HG03097 (cell line): ENCODE data around the gene RTN4.

Source experiments
- ATAC-seq: cut with Tn5 transposase; IDR thresholded peaks from one replicate; pipeline ENCODE4 v1.9.1; 2021; ENCODE audit not compliant: unreplicated experiment, low FRiP score

The RTN4 gene

DNA sequence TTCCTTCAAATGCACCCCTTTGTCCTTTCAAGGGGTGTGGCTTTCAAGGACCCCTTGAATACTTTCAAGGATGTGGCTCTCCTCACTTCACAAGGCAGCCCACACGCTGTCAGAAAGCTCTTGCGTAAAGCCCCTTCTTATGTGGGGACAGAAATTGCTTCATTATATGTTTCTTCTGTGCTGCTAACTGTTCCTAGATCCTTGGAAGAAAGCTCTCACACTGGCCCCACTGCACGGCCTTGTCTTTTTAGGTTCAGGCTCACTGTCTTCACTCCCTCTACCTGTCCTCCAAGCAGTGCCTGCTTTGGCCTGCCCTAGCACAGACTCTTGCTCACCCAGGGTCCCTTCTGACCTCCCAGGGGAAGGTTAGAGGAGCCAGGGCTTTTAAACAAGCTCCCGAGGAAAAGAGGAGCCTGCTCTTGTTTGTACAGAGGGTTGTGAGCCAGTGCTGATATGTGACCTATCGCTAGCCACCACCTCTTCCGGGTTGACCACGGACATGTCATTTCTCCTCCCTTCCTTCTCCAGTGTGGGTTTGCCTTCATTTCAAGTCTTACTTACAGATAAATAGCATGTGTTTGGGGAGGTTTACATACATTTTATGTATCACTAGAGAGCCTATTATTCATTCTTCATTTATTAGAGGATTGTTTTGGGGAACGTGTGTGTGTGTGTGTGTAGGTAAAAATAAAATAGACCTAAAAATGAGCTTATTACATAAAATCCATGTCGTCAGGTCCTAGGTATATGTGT lies 94.7 kb downstream of the RTN4 start:
- ATAC-seq = no peak

DNA sequence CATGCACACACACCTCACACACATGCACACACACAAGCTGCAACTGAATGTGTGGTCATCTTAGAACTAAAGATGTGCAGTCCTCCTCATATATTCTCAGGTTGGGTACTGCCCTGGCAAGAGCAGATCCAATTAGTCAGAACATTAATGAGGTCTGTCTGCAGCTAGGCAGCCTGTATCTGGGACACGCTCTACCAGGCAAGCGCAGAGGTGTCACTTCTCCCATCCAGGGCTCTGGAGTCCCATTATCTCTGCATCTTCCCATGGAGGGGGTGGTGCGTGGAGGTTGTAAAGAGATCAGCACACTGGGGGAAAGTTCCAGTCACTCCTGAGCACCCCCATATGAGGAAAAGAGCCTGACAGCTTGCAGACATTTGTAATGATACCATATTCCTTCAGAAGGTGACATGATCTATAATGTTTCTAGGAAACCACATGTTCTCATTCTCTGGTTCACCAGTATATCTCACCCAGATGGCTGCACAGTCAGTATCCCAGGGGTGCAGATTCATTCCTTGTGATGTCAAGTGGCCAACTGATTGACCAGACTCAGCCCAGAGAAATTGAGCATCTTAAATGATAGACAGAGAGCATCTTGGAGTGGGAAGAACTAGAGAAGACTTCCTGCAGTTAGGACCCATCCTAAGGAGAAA lies 95.4 kb downstream of the RTN4 start:
- ATAC-seq = no peak

DNA sequence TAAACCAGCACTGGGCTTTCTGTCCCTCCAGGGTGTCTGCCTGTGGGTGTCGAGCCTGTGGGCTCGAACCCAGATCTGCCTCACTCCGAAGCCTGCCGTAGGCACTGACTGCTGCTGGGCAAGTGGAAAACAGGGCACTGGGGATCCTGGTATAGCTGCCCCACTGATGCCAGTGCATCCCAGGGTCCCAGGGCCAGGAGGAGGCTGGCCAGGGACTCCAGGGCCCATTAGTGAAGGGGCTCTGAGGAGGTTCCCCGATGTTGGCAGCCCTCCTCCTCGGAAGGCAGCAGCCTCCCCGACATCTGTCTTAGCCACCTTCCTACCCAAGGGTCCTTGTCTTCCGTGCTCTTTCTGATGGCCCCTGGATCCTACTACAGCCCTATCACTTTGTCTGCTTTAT lies 96.1 kb downstream of the RTN4 start:
- no peak for ATAC-seq

DNA sequence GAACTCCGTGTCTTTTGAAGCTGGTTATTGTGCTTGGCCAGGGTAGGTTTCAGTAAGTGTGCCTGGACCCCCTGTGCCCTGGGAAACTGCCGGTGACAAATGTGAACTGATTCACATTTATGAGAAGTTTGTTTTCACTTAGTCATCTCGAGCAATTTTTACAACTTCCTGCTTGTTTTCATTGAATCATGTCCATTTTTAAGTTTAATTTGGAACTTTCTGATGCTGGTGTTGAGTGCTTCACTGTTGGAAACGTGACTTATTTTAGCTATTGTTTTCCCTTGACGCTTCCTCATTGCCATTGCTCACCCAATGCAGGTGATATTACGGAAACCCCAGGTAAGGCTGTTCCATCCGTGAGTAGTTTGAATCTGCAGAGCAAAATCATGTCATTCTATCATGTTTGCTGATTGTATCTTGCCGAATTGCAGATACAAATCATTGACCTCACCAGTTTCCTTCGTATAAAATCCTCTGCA lies 97.2 kb downstream of the RTN4 start:
- no peak for ATAC-seq

DNA sequence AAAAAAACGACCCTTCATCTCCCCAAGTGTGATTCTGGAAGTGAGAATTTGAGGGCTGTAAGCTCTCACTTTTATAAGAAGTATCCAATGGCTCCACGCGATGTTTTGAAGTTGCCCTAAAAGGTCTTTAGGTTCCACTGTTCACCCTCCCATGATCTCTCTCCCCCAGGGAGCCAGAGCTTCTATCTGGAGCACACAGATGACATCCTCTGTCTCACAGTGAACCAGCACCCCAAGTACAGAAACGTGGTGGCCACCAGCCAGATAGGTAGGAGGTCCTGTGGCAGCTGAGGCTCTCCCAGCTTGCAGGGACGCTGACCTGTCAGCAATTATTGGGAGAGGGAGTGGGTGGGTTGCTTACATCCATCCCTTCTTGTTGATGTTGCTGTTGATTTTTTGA lies 97.8 kb downstream of the RTN4 start:
- no peak for ATAC-seq

DNA sequence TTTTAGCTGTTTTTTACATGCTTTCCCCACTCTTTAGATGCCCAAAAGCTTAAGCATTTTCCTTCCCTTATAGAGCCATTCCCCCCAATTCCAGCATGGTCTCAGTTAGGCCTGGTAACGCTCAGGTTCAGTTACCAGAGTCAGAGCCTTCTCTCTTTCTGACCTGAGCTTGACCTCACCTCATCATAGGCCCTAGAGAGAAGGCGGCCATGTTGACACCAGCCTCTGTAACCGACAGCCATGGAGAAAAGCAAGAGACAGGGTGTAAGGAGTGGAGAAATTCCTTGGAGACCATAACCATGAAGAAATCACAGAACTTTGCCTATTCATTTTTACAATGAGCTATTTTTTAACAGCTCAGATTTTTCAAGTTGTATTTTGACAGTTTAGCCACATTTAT lies 99.4 kb downstream of the RTN4 start:
- ATAC-seq = no peak

DNA sequence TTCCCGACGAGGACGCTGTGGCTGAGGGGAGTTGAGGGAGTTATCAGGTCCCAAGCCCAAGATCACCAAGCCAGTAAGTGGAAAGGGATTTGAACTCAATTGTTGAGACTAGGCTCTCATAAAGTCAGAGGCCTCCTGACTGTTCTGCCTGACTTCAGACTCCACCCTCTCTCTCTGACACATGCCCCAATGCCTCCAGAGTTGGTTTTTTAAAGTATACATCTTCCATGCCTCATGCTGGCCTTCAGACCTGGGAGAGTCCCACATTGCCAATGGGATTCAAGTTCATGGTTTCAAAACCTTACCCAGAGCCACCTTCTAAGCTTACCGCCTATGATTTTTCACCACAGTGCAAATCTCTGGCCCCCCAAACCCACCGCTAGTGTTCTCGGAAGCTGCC lies 100.8 kb downstream of the RTN4 start:
- no peak for ATAC-seq

DNA sequence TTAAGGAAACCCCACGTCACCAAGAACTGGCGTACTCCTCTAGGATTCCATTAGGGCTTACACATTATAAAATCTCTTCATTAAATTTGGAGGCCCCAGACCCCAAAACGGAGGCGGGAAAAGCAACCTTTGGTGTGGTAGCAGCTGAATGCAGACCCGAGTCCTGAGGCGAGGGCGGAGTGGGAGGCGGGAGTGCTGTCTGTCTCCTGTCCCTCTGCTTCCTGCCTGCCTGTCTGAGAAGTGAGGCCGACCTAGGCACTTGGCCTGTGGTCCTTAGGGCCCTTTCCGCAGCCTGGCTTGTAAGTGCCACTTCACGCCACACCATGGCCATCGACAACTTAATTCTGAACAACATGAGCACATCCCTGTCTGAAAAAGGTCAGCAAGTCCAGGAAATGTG lies 102.1 kb downstream of the RTN4 start:
- no peak for ATAC-seq

DNA sequence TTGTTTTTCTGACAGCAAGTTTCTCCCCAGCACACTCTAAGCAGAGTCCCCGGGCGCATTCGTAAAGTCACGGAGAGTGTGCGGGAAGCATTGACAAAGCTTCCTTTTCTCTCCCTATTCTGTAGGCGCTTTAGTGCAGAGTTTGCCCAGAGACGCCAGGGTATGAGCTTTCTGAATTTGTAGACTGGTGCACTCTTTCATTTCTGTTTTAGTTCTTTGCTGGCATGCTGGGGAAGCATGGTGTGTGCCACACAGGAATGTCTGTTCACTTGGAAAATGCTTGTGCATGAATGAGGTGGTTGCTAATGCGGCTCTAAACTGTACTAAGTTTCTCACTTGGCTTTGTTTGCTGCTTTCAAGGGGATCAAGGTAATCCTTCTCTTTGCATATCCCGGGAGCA lies 102.6 kb downstream of the RTN4 start:
- no peak for ATAC-seq

DNA sequence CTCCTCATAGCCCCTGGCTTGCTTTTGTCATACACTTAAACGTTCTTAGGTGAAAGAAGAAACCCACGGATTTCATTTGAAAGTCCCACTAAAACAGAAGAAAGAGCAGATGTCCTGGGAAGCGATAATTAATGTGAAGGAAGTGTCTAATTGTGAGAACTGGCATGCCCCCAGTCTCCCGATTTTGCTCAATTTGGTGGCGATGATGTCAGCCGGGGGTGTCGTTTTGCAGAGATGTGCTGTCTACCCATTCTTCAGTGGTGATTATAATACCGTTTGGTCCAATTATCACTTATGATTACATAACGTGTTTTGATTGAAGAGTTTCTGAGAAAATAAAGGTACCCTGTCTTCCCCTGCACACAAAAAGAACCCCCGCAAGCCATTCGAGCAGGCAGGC lies 103.1 kb downstream of the RTN4 start:
- no peak for ATAC-seq

DNA sequence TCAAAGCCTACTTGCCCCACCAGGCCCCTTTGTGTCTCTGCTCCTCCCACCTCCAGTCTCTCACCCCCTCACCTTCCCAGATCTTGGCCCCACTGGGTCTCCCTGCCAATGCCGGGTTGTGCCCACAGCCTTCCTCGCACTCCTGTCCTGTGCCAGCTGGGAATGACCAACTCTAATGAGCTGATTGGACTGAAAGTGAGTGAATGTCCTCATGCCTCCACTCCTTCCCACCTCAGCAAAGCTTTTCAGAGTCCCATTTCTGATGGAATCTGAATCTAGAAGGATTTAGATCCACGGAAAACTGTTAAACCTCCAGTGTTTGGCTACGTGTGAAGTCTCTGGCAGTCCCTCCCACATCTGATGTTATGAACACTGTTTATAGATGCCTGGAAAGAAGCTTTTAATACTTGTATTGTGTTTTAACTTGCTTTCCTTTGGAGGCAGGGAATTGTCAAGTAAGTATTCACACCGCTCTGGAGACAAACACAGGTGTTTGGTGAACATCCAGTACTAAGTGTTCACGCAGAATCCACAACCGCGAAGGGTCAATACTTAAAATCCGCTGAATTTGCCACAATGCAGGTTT lies 103.9 kb downstream of the RTN4 start:
- ATAC-seq = no peak

DNA sequence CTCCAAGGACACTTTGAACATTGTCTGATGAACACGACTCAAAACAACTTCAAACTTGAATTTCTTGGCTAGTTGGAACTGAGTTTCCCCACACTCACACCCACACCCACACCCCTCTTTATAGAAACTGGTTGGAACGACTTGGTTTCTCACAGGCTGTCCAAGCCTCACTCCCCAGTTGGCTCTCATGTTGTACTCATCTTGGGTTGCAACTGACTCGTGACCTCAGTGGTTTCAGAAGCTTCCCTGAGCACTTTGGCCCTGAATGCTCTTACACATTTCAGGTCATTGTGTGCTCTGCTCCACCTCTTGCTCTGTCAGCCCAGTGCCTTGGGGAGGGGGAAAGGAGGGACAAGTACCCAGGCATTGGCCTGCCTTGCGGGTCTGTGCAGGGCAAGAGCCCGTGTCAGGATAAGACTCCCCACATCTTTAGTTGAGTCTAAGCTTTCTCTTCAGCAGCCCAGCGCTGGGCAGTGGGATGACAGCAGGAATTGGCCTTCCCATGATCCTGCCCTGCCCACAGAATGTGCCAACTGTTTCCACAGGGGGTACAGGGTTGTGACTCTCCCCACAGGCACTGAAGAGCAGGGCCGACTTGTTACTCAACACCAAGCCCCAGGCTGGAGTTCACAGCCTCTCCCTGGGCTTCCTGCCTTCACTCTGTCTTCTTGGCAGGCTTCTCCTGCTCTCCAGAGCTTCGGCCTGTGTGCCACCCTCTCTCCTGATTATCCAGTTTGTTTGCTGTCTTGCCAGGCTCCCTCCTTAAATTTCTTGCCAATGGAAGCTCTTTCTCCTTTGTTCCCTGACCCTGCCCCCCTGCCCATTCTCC lies 104.6 kb downstream of the RTN4 start:
- ATAC-seq = no peak

DNA sequence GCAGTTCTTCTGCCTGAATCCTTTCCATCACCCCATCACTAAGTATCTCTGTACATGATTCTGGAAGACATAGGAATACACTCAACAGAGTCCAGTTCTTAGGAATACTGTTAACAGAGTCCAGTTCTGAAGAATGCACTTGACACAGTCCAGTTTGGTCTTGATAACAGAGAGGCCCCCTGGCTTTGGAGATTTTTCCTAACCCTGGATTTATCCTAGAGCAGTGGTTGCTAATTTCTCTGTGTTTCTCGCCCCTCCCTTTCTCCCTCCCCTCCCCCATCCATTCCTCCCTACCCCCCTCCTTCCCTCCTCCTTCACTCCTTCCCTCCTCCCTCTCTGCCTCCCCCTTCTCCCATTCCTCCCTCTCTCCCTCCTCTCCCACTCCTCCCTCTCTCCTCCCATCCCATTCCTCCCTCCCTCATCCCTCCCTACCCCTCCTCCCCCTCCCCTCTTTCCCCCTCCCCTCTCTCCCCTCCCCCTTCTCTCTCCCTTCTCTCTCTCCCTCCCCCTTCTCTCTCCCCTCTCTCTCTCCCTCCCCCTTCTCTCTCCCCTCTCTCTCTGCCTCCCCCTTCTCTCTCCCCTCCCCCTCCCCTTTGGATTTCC lies 105.4 kb downstream of the RTN4 start:
- no peak for ATAC-seq

DNA sequence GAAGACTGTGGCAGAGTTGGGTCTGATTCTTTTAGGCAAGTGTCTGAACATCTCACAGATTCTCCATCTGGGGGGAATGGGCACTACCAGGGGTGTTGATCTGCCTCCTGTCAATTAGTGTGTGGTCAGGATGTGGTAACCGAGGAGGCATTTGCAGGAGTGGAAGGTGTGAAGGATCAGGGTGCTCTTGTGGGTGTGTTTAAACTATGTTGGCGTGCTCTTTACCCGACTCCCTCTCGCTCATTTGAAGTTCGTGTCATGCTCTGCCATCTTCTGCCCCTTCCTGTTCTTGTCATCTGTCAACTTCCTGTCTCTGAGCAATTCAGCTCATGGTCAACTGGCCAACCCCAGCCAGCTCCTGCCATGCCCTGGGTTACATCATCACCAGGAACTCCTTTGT lies 107.9 kb downstream of the RTN4 start:
- ATAC-seq = no peak

DNA sequence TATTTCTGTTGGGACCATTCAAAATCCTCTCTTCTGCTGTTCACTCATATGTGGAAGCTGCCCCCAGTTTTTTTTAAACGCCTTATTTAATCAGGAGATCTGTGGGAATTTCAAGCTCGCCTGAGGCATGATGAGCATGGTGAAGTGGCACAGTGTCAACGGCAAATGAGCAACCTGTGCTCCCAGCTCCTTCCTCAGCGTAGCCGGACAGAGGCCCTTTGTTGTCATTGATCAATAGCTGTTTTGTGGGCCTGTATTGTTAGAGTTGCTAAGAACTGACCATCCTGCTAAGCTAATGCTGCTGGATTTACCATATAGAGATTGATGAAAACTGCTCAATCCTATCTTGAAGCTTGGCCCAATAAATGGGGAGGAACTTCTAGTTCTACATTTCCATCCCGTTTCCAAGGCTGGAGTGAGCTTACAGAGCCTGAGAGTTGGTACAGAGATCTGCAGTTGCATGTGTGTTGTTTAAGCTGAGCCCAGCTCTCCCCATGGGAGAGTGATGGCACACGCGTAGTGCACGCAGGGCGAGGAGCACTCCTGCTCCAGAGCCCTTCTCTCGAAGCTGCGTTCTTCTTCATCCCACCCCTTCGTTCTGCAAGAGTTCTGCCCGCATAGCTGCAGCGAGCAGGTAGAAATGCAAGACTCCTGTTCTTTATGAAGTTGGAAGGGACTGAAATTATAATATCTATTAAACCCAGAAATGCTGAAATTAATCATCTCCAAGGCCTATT lies 108.8 kb downstream of the RTN4 start:
- ATAC-seq = no peak

DNA sequence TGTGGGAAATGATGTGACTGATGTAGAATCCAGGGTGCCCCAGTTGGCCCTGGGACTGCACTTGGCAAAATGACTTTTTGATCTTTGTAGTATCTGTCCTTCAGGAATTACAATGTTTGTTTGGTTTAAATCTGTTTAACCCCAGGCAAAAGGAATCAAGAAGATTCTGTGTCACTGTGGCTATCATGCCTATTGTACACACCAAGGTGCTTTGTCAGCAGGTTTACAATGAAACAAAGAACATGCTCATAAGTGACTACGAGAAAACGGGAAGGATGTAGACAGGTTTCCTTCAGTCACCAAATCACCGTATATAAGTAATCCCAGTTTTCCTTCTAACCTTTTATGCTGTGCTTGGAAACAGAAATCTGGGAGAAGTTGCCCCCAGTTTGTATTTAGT lies 109.5 kb downstream of the RTN4 start:
- no peak for ATAC-seq

DNA sequence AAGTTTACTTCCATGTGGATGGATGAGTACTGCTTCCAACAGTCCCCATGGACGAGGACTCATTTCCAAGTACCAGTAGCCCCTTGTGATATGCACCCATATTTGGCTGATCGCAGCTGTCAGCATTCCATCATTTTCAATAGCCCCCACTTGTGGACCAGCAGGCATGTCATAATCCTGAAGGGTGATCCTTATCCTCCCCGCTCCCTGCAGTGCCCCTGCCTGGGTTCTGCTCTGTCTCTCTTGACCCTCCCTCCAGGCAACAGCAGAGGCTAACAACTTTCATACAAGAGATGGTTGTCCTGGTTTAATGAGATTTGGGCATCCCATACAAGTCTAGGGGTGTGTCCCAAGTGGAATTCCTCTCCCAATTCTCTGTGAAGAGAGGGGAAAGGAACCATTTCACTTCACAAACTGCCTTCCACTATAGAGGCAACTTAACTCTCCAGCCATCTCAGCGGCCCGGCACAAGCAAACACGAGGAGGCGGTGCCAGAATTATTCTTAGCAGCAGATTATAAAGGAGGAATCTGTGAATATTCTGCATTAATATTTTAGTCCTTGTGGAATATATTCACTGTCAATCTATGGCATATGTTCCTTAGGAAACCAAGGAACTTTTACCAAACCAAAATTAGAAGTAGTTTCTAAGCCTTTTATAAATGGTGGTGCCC lies 110.7 kb downstream of the RTN4 start:
- ATAC-seq = no peak

DNA sequence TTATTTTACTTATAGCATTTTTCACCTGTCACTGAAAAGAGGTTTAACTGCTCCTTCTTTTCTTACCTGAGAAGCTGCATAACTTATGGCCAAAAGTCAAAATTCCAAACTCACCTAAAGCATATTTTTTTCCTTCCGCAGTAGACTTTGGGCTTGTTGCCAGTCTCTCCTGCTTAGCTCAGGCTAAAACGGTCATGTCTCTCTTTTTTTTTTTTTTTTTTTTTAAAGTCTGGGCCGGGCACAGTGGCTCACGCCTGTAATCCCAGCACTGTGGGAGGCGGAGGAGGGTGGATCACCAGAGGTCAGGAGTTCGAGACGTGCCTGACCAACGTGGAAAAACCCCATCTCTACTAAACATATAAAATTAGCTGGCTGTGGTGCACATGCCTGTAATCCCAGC lies 113.5 kb downstream of the RTN4 start:
- no peak for ATAC-seq

DNA sequence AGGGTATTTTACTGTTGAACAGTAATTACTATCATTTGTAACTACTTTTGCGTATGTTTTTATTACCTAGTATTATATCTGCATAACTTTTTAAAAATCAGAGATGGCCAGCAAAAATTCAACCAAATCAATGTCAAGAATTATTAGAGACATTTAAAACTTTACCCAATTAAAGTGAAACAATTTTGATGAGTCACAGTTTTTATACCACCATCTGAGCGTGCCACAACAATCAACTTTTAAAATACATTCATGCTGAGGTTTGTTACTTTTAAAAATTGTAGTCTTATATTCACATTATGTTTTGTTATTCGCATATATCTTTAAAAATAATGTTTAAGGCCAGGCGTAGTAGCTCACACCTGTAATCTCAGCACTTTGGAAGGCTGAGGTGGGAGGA lies 114.9 kb downstream of the RTN4 start:
- no peak for ATAC-seq

DNA sequence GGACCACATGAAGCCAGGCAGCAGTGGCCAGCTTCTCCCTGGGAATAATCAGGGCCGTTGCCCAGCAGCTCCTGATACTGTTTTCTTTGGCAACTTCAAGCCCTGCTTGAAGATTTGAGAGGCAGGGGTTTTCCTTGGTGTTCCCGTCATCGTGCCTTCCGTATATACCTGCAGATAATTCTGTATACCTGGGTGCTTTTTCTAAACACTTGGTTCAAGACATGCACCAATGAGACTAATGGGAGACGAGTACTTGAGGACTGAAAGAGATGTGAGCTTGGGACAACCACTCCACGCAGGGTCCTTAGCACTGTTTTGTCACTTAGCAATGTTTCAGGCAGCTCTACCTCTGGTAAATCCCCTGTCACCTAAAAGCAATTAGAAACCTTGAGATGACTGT lies 118.8 kb downstream of the RTN4 start:
- ATAC-seq = no peak
